Colonic mucosa (tissue), 4 donors: ENCODE measurements around the gene ADAMTS5. TPM values are rescaled to one million over a fixed set of nuclear protein-coding genes. Genes with fewer than 3 reads are reported as not detected.

Source experiments
- DNase-seq: peaks from one replicate; pipeline ENCODE4 v3.0.0-alpha.2; 2020
- H3K27ac ChIP-seq: fragments of 200-600 bp; one replicate; pipeline ENCODE4 v1.8.0; 2021
- H3K27me3 ChIP-seq: fragments of 200-600 bp; one replicate; pipeline ENCODE4 v1.8.0; 2021
- H3K36me3 ChIP-seq: fragments of 200-600 bp; one replicate; pipeline ENCODE4 v1.8.0; 2021
- H3K4me1 ChIP-seq: fragments of 200-600 bp; one replicate; pipeline ENCODE4 v1.8.0; 2021; ENCODE audit warnings: mild to moderate bottlenecking
- H3K4me3 ChIP-seq: fragments of 200-600 bp; one replicate; pipeline ENCODE4 v1.8.0; 2021
- H3K9ac ChIP-seq, 2 donors: one replicate each; pipeline ENCODE4 v1.7.0; 2013; ENCODE audit warnings: control low read depth in 2 of 2, low read depth in 2 of 2, low read length in 2 of 2
- H3K9me3 ChIP-seq: fragments of 200-600 bp; one replicate; pipeline ENCODE4 v1.8.0; 2021
- CTCF ChIP-seq: fragments of 200-600 bp; IDR thresholded peaks from one replicate; pipeline ENCODE4 v1.8.0; 2022; ENCODE audit warnings: antibody characterized with exemption, mild to moderate bottlenecking
- intact Hi-C: fragments of 100-400 bp; cut with DNase I; formaldehyde crosslinking; loops from one replicate; pipeline ENCODE4 v1.14.1; 2022
- total RNA-seq, 2 donors: library from RNA; stranded (reverse); fragmentation: NEBNext Ultra II Directional in 1 of 2; extraction: Animal tissue kit (Norgen Biotek cat#: 25700) in 1 of 2; gene quantifications; one replicate each; pipeline ENCODE4 v1.2.1, GENCODE V29; 2021
- donor health status: healthy.
- donor health status: DM: no; HTN: no; CAD: no.
- donor health status: DM: no; HTN: no; CAD: no.

ADAMTS5 gene
- total RNA-seq, 2 donors from 2014 or later = 0.96 to 1.6 TPM

DNA sequence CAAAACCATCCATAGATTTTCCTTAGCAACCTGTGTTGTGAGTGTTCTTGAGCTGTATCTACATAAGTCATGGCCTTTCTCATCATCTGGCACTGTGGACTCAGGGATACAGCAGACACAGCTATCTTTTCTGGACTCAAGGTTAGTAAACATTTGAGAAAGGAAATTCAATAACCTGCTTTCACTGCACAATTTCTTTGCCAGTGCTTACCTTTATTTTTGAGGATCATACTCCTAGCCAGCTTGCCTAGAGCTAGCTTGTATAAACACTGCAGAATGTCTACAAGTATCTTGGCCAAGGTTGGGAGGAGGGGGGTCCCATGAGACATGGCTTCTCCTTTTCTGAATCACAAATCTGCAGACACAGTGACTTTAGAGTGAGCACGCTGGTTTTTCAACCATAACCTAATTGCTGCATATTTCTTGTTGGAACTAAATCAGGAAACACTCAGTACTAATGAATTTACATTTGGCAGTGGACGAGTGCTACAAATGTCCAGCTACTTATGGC is 27.2 kb downstream of the ADAMTS5 start:
- Histone ChIP-seq H3K4me1 (no peaks in the 10 kb centered on the region), H3K27ac (no peak overlapping the region), H3K9ac (no peak overlapping the region), H3K9me3 (no peaks in the 10 kb centered on the region), H3K4me3 (no peak overlapping the region), H3K36me3 (no peaks in the 10 kb centered on the region), H3K27me3 (no peaks in the 10 kb centered on the region)
- no peak for TF ChIP-seq CTCF
- no peak for DNase-seq
- intact Hi-C loops = no loop called here

- Histone ChIP-seq H3K4me3 (no peak overlapping the region), H3K4me1 (no peaks in the 10 kb centered on the region), H3K27ac (no peak overlapping the region), H3K9me3 (no peaks in the 10 kb centered on the region), H3K36me3 (no peaks in the 10 kb centered on the region), H3K27me3 (no peaks in the 10 kb centered on the region), H3K9ac (no peak overlapping the region)
- intact Hi-C loops = no loop called here
- DNase-seq = no peak
- TF ChIP-seq CTCF = no peak
Observed at GRCh38 chr21:26936641-26937040, 30.2 kb downstream of the ADAMTS5 start.

DNA sequence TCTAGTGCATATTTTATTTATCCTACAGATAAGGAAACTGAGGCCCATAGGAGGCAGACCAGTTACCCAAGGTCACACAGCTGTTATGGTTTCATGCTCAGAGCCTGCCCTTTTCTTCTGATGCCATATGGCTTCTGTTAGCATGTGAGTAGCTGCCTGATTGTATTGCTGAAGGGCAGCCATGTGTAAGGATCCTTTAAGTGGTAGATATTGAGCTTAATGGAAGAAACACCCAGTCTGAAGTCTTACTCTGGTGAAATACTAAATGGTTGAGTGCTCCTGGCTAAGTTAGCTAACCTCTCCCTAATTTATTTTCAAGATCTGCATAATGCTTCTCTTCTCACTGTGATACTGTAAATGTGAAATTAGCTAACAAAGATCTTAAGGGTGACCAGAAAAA is 30.9 kb downstream of the ADAMTS5 start:
- no peaks in the 10 kb centered on the region for H3K9me3 ChIP-seq
- no peaks in the 10 kb centered on the region for H3K36me3 ChIP-seq
- no peak overlapping the region for H3K4me3 ChIP-seq
- no peak for TF ChIP-seq CTCF
- no peaks in the 10 kb centered on the region for H3K27me3 ChIP-seq
- H3K9ac ChIP-seq = no peak overlapping the region
- no peaks in the 10 kb centered on the region for H3K4me1 ChIP-seq
- no peak overlapping the region for H3K27ac ChIP-seq
- intact Hi-C loops = no loop called here
- DNase-seq = no peak

GRCh38 chr21:26934383-26934782 is 32.5 kb downstream of the ADAMTS5 start:
- no peak for DNase-seq

GRCh38 chr21:26933448-26933847 is 33.4 kb downstream of the ADAMTS5 start:
- H3K27me3 ChIP-seq = no peaks in the 10 kb centered on the region
- DNase-seq = no peak
- no peak overlapping the region for H3K9ac ChIP-seq
- H3K27ac ChIP-seq = no peak overlapping the region
- no peaks in the 10 kb centered on the region for H3K9me3 ChIP-seq
- no peaks in the 10 kb centered on the region for H3K36me3 ChIP-seq
- intact Hi-C loops = no loop called here
- no peak overlapping the region for H3K4me3 ChIP-seq
- no peak for TF ChIP-seq CTCF
- H3K4me1 ChIP-seq = no peaks in the 10 kb centered on the region

More at GRCh38 chr21:26934383-26934782, 32.5 kb downstream of the ADAMTS5 start:
- H3K27ac ChIP-seq = no peak overlapping the region
- no peak for TF ChIP-seq CTCF
- no peaks in the 10 kb centered on the region for H3K36me3 ChIP-seq
- no peak overlapping the region for H3K4me3 ChIP-seq
- intact Hi-C loops = no loop called here
- no peaks in the 10 kb centered on the region for H3K9me3 ChIP-seq
- no peak overlapping the region for H3K9ac ChIP-seq
- H3K27me3 ChIP-seq = no peaks in the 10 kb centered on the region
- no peaks in the 10 kb centered on the region for H3K4me1 ChIP-seq
